Fibroblast of lung (primary cell): ENCODE data around the gene LAMC3.

ENCODE experiments used
- EZH2 ChIP-seq: IDR thresholded peaks from 2 replicates; pipeline ENCODE4 v1.5.1; 2012; ENCODE audit warnings: low read length, control low read depth, mild to moderate bottlenecking; ENCODE audit errors: missing control alignments
- TF ChIP-seq, protein P1 (sequence below), 2 donors: IDR thresholded peaks in 1 of 2; conservative IDR thresholded peaks in 1 of 2; 1 replicate in 1 of 2; 2 replicates in 1 of 2; pipeline ENCODE4 v1.5.1; 2011 to 2012; ENCODE audit warnings: low read length in 2 of 2, control low read depth in 1 of 2, inconsistent platforms in 1 of 2, low read depth in 1 of 2, mild to moderate bottlenecking in 1 of 2

DNA sequence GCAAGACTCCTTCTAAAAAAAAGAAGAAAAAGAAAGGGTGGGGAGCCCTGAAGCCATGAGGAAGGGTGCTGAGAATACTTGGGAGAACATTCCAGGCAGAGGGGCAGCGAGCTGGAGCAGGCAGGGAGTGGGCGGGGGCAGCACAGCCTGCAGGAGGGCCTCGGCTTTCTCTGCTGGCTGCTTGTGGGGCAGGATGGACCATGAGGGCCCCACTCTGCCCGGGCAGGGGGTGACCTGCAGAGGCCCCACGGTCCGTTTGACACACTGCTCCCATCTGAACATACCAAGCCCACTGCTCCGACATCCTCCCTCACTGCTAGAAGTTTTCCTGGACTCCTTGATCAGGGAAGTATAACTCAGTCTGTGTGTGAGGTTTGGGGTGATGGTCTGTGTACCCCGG, 104.7 kb downstream of the LAMC3 start:
- TF ChIP-seq, protein P1, sequence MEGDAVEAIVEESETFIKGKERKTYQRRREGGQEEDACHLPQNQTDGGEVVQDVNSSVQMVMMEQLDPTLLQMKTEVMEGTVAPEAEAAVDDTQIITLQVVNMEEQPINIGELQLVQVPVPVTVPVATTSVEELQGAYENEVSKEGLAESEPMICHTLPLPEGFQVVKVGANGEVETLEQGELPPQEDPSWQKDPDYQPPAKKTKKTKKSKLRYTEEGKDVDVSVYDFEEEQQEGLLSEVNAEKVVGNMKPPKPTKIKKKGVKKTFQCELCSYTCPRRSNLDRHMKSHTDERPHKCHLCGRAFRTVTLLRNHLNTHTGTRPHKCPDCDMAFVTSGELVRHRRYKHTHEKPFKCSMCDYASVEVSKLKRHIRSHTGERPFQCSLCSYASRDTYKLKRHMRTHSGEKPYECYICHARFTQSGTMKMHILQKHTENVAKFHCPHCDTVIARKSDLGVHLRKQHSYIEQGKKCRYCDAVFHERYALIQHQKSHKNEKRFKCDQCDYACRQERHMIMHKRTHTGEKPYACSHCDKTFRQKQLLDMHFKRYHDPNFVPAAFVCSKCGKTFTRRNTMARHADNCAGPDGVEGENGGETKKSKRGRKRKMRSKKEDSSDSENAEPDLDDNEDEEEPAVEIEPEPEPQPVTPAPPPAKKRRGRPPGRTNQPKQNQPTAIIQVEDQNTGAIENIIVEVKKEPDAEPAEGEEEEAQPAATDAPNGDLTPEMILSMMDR (conservative IDR thresholded peaks at IDR 0.05 in 1 of 2, IDR thresholded peaks at IDR 0.05 in 1 of 2; ENCODE audit: low read depth in 1 of 2, low read length in 2 of 2), result no peak
- no peak for TF ChIP-seq EZH2
